Stimulated activated CD4-positive, alpha-beta T cell treated with anti-CD3 and anti-CD28 coated beads, TNF-alpha, amount 100 ng/mL, for 1 hour (primary cell): ENCODE measurements around the gene GUCA1A.
"Not testable (repeated sequence)": the region's sequence is repeated elsewhere in the genome, so short reads cannot be mapped to it uniquely, and the experiment has no call there.

Source experiments
- DNase-seq, 3 donors: peaks; one replicate each; pipeline ENCODE4 v3.0.0-alpha.2; 2020; ENCODE audit warnings: low read depth in 3 of 3, low spot score in 1 of 3

Gene GUCA1A

DNA sequence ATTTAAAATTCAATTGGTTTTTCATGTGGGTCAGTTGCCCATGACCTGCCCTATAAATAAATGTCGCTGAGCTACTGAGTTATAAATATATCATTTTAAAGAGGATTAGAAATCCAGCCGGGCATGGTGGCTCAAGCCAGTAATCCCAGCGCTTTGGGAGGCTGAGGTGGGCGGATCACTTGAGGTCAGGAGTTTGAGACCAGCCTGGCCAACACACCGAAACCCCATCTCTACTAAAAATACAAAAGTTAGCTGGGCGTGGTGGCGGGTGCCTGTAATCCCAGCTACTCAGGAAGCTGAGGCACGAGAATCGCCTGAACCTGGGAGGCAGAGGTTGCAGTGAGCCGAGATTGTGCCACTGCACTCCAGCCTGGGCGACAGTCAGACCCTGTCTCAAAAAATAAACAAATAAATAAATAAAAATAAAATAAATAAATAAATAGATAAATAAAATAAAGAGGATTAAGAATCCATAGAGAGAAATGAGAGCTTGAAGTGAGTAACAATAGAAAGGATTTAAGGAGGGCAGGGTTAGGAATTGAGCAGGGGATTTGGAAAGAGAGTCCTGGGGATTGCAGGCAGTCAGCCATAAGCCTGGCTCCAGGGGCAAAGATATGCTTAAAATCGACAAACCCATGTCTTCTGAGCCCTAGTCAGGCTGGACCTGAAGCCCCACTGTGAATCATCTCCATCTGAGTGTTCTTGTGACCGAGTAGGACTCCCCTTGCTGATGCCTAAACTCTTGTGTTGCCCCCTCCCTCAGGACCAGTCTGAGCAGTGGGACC lies 29.2 kb downstream of the GUCA1A start:
- DNase-seq = not testable (repeated sequence)

DNA sequence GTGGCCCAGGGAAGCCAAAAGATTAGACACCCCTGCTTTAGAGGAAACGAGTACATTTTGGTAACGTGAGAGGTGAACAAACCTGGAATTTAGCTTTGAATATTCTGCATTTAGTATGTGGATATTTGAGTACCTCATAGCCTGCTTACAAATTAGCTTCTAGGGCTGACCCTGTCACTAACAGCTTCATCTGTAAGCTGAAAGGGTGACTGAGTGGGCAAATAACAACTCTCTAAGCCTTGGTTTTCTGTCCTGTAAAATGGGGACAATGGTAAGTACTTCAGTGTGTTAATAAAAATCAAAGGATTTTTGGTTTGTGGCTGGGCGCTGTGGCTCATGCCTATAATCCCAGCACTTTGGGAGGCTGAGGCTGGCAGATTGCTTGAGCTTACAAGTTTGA lies 30.0 kb downstream of the GUCA1A start:
- no peak for DNase-seq

DNA sequence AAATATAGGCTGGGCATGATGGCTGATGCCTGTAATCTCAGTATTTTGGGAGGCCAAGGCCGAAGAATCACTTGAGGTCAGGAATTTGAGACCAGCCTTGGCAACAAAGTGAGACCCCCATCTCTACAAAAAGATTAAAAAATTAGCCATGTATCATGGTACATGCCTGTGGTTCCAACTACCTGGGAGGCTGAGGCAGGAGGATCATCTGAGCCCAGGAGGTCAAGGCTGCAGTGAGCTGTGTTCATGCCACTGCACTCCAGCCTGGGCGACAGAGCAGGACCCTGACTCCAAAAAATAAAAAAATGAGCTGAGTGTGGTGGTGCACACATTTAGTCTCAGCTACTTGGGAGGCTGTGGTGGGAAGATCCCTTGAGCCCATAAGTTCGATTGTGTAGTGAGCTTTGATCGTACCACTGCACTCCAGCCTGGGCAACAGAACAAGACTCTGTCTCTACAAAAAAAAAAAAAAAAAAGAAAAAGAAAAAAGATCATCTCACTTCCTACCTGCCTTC lies 31.7 kb downstream of the GUCA1A start:
- DNase-seq = no peak

DNA sequence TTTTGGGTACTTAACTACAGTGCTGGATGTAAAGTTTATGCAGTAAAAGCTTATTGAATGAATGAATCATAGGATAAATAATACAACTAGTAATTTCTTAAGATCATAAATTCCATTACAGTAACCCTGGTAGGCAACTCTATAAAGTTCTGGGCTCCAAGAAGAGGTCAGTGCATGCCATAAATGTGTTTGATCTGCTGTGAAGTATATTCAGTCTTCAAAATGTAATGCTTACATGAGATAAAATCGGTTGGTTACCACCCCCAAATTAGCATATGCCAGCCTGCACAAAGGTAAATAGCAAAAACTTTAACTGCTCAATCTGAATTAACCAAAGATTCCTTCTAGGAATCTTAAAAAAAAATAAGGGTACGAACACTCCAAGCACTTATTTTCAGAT lies 34.4 kb downstream of the GUCA1A start:
- not testable (repeated sequence) for DNase-seq

DNA sequence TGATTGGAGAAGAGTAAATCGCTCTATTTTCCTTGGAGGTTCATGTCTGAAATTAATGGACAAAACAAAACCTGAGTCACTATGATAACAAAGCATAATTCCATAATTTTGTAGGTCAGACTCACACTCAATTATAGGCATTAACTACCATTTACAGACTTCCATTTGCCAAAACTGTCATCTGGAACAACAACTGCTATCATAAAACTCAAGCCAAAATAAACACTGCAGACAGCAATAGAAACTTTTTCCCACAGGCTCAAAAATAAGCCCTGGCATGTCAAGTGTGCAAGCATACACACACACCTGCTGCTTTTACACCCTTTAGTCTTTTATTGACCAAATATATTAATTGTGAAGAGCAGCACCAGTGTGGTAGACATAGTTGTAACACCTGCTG lies 37.4 kb downstream of the GUCA1A start:
- no peak for DNase-seq

DNA sequence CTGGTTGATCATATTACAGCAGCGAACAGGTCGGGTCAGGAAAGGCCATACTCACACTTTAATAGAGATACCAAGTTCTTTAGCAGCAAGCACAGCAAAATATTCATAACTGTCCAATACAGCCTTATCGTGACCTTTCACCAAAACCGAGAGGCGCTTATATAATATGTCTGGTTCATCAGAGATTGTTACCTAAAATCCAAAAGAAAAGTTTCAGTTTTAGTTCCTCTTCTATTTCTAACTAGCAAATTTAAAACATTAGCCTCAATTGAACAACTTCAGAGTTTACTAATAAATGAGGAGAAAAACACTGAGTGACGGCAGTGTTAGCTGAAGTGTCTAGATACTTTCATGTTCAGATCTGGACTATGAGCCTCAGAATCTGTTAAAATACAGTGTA lies 38.6 kb downstream of the GUCA1A start:
- DNase-seq = no peak

GRCh38 chr6:42212442-42212841 lies 39.3 kb downstream of the GUCA1A start:
- no peak for DNase-seq

GRCh38 chr6:42216495-42216894 lies 43.3 kb downstream of the GUCA1A start:
- DNase-seq = not testable (repeated sequence)

- DNase-seq = no peak
Observed at GRCh38 chr6:42217157-42217518, 44.0 kb downstream of the GUCA1A start.

DNA sequence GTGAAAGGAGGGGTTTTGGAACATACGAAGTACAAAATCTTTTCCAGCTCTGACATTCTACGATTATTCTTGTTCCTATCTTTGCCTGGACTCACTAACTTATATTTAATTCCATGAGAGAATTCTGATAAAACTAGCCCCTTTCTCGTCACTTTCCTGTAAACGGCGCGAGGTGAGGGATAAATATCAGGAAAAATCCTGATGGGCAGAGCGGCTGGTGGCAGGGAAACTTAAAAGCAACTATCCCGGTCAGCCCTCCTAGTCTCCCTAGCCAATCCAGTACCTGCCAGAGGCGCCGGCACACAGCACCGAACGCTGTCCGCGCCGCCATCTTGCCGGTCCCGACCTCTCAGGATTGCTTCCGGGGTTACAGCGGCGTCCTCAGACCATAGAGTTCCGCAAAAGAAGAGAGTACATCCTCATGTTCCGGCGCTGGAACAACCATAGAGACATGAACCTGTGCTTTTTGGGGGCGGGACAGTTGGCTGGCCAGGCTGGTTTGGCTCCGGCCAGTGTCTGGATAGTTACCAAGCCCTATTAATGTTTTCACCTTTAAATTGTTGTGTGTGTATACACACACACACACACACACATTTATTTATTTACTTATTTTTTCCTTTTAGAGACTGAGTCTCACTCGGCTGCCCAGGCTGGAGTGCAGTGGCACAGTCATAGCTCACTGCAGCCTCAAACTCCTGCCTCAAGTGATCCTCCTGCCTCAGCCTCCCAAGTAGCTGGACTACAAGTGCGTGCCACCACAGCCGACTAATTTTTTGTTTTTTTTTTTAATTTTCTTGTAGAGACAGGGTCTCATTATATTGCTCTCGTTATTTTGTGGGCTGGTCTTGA lies 44.6 kb downstream of the GUCA1A start, which contains the start of gene MRPS10:
TSS of gene MRPS10 (minus strand) at position 343 of the 849 bp plus-strand sequence. CDS start at position 331, 12 bp downstream.
- DNase-seq = peak; percentile 70 to 79 (median 74)

DNA sequence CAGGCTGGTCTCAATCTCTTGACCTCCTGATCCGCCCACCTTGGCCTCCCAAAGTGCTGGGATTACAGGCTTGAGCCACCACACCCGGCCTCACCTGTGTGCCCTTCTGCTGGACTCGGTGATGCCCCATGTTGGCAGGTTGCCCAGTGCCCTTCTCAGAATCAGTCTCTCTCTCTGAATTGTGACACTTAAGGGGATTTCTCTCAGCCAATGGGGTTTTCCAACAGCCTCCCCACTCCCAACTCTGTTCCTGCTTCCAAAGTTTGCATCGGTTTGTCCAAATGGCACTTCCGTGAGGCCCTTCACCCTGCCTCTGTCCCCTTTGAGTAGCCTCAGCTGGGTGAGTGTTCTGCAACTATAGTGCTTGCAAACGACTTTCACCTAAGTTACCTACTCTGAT lies 47.6 kb downstream of the GUCA1A start:
- DNase-seq = no peak

GRCh38 chr6:42221546-42221945 lies 48.4 kb downstream of the GUCA1A start:
- no peak for DNase-seq

DNA sequence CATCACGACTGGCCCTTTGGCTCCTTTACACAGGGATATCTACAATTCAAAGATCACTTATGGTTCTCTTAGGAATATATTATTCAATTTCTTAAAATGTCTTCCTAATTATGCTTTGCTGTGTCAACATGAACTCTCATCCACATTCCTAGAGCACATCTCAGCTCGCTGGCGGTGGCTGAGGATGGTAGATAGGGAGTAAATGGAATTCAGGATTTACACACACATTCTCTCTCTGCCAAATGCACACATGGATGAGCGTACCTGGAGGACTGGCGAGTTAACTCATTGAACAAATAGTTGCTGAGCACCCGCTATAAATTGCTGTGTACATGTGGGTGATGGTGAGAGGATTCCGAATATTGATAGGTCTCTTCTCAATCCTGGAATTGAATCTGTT lies 49.3 kb downstream of the GUCA1A start:
- no peak for DNase-seq

GRCh38 chr6:42224222-42225028 lies 51.3 kb downstream of the GUCA1A start:
- no peak for DNase-seq

DNA sequence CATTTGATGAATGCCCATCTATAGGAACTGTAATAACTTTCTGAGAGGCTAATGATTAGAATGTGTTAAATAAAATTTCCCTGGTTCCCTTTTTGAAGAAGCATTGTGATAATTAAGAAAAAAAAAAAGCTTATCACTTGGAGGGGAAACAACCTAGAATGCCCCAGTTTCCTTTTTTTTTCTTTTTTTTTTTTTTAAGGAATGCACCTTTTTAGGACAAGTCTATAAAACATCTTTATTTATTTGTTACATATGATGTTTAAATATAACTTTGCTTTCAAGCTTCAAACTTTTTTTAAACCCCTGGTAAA lies 51.8 kb downstream of the GUCA1A start:
- DNase-seq = no peak

- no peak for DNase-seq
Observed at GRCh38 chr6:42225419-42225818, 52.3 kb downstream of the GUCA1A start.

DNA sequence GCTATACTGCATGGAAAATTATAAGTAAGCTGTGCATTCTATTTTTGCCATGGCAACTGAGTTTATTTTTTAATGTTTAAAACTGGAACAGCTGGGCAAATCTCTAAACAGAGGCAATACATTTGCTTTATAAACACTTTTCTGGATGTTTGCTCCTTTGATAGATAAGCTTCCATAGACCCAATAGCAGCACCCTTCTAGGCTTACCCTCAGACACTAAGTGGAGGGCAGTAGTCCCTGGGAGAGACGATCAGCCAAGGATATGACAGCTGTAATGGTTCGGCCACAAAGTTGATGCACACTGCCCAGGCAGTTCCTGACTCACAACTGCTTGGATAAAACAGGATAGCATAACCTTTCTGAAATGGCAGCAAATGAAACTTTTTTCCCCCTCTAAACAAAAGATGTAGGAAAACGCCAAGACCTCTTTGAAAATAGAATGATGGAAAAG lies 53.0 kb downstream of the GUCA1A start:
- DNase-seq = no peak

DNA sequence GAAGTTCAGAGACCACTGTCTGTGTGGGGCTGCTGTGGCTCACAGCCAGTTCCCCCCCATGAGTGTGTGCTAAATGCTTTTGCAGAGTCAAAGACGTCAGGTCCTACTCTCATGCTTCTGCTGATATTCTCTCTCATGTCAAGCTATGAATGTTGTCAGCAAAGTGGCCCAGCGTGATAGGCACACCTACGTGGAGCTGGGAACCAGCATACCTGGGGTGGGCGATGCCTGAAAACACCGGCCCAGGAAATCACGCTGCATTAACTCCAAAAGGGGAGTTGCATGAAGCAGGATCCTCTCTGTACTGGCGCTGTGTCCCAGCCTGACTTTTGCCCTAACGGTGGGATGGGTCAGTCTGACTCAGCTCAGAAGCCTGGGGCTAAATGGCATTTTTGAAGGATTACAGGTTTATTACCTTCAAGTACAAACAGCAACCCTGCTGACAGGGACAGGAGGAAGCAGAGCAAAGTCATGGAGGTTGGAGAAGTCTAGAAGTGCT lies 53.5 kb downstream of the GUCA1A start:
- DNase-seq = no peak

- no peak for DNase-seq
Observed at GRCh38 chr6:42227173-42227850, 54.1 kb downstream of the GUCA1A start.

- no peak for DNase-seq
Observed at GRCh38 chr6:42228305-42228704, 55.1 kb downstream of the GUCA1A start.
